Suppressor macrophage (primary cell): ENCODE data around the gene POC1A.

Experiments
- DNase-seq, 4 experiments: peaks; one replicate each; pipeline ENCODE4 v3.0.0-alpha.2; 2020 to 2022

Gene POC1A

DNA sequence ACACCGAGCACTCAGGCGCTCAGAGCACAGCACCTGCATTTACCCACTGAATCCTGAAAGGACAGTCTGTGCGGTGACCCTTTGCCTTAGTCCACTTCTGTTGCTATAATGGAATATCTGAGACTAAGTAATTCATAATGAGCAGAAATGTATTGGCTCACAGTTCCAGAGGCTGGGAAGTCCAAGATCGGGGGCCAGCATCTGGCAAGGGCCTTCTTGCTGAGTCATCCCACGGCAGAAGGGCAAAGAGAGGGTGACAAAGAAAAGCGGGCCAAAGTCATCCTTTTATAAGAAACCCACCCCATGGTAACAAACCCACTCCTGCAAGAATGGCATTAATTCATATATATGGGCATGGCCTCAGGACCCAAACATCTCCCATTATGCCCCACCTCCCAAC is 27.7 kb downstream of the POC1A start:
- no peak for DNase-seq

DNA sequence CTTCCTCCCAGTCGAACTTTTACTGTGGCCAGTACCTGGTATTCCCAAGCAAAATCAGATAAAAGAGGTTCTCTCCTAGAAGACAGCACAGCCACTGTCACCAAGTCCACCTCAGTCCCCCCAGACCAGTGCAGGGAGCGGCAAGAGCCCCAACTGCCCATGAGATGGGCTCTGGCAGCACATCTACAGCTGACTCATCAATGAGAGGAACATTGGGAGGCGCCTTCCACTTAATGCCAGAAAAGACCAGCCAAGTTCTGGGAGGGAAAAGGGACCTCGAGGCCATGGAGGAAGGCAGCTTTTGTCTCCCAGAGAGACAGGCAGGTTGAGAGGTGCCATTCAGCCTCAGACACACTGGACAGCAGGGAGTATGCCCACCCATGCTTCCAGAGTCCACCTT is 28.2 kb downstream of the POC1A start:
- DNase-seq, result no peak

DNA sequence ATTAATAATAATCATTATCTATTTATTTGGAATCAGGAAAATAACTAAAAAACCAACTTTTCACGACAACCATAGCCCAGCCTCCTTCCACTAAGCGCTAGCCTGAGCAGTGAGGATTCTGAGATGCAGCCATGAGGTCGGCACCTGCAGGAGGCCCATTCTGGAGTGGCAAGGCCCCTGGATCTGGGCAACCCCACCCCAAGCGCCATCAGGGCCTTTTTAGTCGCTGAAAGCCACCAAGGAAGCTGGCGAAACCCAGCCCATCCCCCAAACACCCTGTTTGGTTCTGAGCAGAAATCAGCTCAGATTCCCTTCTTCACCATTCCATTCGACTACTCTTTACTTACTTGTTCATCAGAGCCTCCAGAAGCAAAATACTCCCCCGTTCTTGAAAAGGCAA is 29.5 kb downstream of the POC1A start:
- DNase-seq, result no peak

DNA sequence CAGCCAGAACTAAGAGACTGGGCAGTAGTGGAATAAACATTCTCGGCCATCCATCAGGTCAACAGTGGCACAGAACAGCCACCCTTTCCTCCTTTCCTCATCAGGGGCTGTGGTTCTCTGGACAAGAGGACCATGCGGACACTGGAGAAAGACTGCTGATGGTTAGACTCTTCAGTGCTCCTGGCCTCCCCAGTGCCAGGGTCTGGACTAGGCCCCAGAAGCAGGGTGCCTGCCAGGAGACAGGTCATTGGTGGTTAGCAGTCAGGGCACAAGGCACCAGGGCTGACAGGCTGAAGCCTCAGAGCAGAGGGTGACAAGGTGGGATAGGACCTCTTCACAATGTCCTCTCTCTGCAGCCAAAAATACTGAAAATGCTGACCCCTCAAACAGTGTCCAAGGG is 30.1 kb downstream of the POC1A start:
- no peak for DNase-seq

DNA sequence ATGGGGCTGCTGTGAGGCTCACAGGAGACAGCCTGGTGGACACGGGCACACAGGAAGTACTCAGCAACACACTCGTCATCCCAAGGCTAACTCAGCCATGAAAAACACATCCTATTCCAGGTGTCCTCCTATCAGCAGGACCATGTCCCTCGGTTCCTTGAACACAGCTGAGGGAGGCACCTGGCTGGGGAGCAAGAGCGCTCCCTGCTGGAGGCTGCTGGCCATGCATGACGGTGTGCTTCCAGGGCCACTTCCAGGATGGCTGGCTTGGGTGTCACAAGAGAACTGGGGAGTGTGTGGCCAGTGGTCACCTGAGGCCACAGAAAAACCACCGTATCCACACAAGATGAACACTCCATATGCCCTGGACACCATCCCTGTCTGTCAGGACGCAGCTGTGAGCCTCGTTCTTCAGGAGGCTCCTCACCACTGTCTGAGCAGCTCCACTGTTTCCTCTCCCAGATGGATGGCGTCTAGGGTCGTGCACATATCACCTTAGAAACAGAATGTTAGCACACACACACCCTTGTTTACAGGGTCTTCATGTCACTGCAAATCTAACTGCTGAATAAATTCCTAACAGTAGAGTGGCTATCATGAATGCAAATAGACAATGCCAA is 31.0 kb downstream of the POC1A start:
- peak; percentile 76 to 88 (median 84) for DNase-seq

DNA sequence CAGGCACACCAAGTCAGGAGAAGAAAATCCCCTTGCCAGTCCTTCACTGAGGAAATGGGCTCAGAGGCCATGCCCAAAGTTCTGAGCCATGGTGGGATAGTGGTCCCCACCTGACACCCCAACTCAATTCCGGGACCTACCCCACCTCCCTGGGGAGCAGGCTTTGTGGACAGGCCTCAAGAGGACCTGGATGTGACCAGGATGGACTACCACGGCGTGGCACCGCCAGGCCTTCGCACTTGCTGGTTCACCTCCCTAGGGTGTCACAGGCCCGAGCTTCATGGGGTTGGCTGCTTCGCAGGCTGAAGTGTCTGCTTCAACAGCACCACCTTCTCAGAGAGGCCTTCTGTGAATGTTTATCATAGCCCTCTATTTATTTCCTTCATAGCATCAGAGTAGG is 31.7 kb downstream of the POC1A start:
- no peak for DNase-seq

DNA sequence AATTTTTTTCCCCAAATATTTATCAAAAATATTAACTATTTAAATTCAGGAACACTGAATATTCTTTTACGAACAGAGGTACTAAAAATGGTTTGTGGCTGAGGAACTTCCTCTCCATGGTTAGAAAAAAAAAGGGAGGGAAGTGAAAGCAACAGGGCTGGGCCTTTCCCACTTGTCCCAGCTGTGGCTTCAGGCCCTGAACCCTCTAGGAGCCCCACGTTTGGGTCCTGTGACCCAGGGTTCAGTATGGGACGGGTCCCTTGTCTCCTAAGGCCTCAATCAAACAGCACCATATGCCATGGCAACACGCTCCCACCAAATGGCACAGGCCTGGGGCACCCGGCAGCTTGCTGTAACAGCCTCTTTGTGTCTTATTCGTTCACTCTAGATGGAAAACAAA is 32.4 kb downstream of the POC1A start:
- peak; percentile 51 to 86 (median 82) for DNase-seq

DNA sequence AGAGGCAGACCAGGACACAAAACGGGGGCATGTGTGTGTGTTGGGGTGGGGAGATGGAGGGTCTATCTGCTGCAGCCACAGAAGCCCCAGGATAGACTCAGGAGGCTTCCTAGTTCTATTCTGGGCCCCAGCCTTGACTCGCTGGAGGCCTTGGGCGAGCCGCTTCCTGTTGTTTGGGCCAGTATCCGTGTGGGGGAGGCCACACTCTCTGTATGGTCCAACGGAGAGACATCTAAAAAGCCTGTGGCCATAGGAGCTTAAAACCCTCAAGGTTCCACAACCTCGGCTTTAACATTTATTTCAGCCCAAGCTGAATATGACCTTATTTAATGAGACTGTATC is 32.8 kb downstream of the POC1A start:
- DNase-seq, result peak; percentile 69 to 89 (median 82)

DNA sequence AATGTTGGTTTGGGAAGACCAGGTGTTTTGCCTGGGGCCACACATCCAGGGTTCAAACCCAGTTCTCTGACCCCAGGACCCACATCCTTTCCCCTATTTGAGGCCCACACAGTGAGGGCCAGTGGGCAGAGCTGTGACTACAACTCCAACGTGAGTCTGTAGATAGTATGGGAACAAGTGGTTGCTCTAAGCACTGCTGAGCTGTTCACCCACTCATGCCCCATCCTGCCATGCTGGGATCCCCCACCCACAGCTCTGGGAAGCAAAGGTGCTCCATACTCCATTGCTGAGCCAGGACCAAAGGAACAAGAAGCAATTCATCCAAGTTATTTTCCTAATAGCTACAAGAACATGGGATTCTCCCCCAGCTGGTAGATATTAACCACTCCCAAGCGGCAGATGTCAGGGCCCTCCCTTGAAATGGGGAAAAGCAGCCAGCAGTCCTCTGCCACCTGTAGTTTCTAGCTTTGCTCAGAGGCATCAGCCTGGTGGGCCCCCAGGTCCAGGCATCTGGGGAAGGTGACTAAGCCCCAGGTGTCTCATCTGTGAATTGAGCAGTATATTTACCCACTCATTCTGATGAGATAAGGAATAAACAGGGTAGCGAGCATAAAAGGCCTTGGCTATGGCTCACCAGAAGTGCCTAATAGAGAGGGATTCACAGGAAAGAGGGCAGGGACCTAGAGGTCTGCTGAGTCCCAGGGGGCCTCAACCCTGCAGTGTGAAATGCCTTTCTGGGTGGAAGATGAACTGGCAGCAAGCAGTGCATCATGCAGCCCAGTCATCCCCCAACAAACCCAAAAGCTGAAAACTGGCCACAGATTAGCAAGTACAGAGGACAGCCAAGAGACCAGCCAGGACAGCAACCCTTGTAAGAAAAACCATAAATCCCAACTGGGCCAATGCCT is 33.4 kb downstream of the POC1A start:
- DNase-seq, result peak in 3 of 4 experiments; percentile 49 to 57 (median 55)

DNA sequence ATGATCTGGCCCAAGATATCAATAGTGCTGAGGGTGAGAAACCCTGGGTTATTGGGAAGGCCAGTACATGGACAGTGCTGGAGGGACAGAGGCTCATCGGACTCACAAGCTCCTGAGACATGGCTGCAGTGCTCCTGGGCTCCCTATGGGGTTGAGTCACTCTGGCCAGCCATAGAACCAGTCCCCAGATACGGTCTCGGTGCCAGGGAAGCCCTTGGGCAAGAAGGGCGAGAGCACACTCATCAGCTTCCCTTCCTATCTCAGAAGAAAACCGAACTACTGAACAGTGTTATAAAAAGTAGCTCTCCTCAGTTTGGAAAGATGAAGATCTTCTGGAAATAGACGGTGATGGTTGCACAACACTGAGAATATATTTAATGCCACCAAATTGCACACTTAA is 34.4 kb downstream of the POC1A start:
- DNase-seq, result peak; percentile 55 to 77 (median 74)

DNA sequence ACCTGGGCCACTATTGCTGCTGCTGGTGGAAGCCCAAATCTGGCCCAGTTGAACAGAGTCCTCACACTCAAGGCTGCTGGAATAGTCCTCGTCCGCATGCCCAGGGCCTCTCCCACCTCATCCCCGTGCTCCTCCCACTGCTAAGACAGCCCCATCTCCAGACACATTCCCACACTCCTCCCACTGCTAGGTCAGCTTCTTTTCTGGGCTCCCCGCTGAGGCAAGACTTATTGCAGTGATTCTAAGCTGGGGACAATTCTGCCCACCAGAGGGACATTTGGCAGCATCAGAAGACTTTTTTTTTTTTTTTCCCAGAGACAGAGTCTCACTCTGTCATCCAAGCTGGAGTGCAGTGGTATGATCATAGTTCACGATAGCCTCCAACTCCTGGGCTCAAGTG is 35.1 kb downstream of the POC1A start:
- peak; percentile 12 to 58 (median 48) for DNase-seq

DNA sequence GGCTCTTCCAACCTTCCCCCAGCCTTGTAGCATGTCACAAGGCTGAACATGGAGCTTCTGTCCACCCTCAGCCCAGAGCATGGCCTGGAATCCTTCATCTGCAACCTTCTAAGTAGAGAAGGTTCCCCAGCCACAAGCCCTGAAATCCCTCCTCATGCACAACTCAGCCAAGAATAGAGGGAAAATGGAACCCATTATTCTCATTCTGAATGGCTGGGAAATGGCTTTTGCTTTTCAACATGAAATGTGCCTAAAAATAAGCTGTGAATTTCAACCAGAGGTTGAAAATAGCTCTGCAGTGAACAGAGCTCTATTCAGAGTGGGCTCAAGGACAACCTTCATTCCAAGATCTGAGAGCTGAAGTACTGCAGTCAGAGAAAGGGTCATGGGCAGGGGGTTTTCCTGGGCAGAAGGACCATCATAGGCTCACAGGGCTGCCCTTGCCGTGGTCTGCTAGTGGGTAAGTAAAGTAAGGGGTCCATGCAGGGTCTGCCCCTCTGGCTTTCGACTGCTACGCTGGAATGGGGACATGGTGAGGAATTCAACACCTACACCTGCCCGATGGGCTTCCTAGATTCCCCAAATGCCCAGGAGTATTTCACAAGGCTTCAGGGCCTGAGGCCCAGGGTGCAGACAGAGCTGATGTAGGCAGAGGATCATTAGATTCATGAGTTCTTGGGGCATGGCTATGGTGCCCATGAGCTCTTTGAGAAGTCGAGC is 35.9 kb downstream of the POC1A start:
- no peak for DNase-seq

DNA sequence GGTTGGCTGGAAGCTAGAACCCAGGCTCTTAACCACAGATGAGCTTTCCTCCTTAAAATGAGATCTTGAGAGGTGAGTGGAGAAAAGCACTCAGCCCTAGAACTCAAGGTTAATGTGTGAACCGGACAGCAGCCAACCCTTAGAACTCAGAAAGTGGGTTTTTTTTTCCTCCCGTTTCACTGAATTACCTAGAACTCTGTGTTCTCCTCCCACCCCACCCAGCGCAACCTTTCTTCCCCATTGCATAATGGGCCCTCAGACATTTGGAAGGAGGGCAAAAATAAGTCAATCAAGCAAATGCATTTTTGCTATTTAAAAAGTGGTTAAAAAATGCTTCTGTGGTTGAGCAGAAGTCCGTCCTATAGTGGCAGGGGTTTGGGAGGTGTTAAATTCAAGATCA is 36.7 kb downstream of the POC1A start:
- DNase-seq, result peak in 1 of 4 experiments; percentile 20

DNA sequence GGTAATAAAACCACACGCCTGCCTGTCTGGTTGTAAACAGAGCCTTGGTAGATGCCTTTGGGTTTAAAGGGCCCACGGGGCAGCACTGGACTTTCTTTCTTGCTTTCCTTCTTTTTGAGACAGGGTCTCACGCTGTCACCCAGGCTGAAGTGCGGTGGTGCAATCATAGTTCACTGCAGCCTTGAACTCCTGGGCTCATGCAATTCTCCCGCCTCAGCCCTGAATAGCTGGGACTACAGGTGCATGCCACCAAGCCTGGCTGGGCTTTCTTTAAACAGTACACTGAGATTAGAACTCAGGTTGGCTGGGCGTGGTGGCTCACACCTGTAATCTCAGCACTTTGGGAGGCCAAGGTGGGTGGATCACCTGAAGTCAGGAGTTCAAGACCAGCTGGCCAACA is 42.2 kb downstream of the POC1A start:
- DNase-seq, result no peak

DNA sequence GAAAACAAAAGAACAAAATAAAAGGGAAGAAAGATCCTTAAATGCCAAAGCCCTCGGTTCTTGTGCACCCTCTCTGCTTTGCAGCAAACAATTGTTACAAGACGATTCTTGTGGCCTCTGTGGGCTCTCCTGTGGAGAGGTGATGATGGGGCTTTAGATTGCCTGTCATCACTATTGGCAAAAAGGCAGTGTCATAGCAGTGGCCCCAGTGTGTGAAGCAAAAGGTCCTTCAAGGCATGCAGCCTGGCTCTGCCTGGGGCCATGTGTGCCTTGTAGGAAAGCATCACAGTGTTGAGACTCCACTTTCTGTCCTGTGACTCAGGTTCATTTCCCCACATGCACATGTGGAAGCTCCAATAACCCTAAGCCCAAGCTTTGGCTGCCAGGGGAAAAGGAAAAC is 43.7 kb downstream of the POC1A start:
- DNase-seq, result no peak

DNA sequence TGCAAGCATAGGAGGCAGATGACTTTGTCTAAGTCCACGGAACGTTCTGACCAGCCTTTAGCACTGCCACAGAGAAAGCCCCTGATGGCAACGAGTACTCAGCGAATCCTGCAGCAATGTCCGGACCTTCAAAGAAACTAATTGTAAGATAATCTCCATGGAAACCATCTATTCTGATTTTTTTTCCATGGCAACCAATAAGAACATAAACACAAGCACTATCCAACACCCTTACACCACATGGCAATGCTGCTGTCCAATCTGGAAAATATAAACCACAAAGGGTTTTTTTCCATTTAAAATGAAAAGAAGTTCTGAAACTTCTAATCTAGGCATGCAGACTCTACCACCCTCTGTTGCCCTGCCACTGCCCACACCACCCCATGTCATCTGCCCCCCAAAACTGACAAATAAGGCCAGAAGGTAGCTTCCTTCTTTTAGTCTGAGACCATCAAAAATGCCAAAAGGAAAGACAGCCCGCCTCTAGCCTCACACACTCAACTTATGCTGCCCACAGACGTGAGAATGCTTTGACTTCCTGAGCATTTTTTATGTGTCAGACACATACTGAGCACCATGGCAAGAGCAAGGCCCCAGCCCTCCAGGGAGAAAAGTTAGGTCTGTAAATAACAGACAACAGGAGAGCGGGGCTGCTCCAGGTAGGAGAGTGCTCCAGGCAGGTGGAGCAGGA is 44.5 kb downstream of the POC1A start:
- no peak for DNase-seq

DNA sequence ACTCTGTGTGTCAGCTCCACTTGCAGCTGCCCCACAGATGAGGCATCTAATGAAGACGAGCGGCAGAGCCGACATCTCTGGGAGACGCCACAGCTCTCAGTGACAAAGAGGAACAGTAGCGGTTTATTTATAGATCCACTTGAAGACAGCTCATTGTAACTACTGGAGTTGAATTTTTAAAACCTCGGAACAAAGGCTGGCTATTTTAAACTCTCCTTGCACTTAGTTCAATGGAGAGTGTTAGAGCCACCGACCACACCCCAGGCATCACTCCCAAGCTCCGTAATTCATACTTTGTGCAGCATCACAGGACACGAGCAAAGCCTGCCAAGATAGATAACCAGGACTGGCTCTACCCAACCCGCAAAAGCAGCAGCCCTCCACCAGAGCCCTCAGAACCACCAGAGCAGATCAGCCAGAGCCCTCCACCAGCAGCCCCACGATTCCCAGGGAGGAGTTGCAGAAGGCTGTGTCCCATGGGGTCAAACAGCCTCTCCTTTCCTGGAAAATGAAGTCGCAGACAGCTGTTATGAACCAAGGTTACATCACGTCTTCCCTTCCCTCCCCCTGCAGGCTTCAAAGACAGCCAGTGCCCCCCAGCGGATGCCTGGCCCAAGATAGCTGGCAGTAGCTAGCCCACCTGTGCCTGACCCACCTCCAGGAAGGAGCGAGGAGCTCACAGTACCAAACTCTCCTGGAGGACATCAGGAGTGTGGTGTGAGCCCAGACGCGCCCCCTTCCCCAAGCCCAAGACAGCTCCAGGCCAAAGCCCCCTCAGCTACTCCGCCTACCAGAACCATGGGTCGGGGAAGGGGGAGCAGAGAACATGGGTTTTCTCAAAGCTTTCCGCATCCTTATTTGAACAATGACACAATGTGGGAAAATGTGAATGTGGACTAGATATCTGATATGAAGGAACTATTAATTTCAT is 45.7 kb downstream of the POC1A start:
- DNase-seq, result peak in 3 of 4 experiments; percentile 55 to 64 (median 57)

DNA sequence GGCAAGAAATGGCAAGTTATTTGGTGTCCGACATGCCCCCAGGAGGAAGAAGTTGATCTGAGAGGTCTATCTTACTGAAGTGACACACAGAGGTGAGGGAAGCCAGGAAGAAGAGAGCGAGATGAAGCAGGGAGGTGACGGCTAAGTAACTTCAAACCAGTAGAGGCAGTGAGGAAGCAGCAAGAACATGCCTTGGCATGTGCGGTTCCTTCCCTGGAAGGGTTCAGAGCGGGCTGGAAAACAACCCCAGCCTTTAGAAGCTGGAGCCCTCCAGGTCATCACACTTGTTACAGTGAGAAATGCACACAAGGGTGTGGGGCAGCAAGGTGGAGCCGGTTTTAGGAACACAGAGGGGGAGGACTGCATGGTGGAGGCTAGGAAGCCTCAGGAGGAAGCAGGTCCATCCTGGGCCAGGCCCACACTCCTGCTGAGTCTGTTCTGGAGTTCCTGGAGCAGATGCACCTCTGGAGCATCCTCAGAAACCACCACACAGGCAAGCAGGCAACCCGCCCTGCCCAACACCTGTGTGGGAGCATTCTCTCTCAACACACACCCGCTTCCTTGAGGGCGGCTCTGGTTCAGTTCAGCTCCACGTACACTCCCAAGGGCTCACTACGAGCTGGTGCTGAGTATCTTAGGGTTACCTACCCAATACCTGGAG is 47.1 kb downstream of the POC1A start:
- DNase-seq, result no peak

DNA sequence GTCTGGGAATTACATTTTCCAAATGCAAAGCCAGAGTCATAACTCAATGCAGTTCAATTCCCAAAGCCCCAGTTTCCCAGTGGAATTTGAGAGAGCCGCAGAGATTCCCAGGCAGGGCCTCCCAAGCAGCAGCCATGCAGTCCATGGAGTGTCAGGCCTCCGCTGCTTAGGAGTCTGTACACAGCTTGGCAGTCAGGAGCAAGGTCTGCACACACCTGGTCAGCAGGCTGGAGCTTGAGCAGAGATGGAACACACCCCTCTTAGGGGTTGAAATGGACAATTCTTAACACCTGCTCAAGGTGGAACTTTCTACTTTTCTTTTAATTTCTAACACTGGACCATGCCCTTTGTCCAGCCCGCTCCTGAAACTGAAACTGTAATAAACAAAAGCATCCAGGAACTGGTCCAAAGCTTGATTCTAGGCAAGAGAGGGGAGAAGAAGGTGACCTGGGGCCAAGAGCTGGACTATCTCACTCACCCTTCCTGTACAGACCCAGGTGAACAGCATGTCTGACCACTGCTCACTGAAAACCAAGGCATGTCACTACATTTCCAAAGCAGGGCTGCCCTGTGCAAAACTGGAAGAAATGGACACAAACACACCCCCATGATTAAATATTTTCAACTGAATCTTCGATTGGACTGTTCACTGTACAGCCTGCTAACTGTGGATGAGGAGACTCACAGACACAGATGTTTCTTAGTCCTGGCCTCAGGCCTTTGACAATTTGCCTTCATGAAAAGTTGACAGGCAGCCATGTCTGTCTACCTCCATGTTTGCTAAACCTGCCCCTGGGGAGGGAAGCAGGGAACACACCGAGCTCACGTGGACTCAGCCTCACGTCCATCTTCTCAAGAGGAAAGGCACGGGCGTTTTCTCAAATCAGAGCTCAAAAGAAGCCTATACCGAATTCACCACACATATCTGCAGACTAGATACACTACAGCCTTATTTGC is 49.3 kb downstream of the POC1A start:
- DNase-seq, result no peak

DNA sequence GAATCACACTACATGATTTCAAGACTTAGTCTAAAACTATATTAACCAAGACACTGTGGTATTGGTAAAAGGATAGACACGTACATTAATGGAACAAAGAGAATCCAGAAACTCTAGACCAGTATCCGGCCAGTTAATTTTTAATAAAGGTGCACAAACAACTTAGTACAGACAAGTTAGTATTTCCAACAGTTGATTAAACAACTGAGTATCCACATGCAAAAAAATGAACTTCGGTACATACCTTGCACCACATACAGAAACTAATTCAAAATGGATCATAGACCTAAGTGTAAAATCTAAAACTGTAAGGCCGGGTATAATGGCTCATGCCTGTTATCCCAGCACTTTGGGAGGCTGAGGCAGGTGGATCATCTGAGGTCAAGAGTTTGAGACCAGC is 51.3 kb downstream of the POC1A start:
- no peak for DNase-seq
